Spleen (tissue), 11 donors: ENCODE measurements around the gene PPP2R2D. TPM values are rescaled to one million over a fixed set of nuclear protein-coding genes. Genes with fewer than 3 reads are reported as not detected.

ENCODE experiments used
- DNase-seq: peaks from one replicate; pipeline ENCODE4 v3.0.0-alpha.2; 2020
- H3K27ac ChIP-seq, 8 donors: fragments of 200-600 bp; sonication (generic) in 7 of 8; 1 replicate in 4 of 8; 2 replicates in 4 of 8; pipeline versions ENCODE4 v1.5.0 to v1.8.0; 2016 to 2021; ENCODE audit warnings: inconsistent platforms in 4 of 8, mild to moderate bottlenecking in 4 of 8, moderate library complexity in 1 of 8
- H3K27me3 ChIP-seq, 7 donors: fragments of 200-600 bp; sonication (generic) in 6 of 7; replicated peaks in 1 of 7; 1 replicate in 4 of 7; 2 replicates in 3 of 7; pipeline versions ENCODE4 v1.5.0 to v1.8.0; 2016 to 2021; ENCODE audit warnings: inconsistent platforms in 3 of 7, mild to moderate bottlenecking in 1 of 7
- H3K36me3 ChIP-seq, 6 donors: fragments of 200-600 bp; sonication (generic) in 5 of 6; 1 replicate in 4 of 6; 2 replicates in 2 of 6; pipeline versions ENCODE4 v1.5.0 to v1.8.0; 2016 to 2021; ENCODE audit warnings: inconsistent platforms in 2 of 6
- H3K4me1 ChIP-seq, 6 donors: fragments of 200-600 bp; sonication (generic) in 5 of 6; 1 replicate in 3 of 6; 2 replicates in 3 of 6; pipeline versions ENCODE4 v1.5.0 to v1.8.0; 2016 to 2021; ENCODE audit warnings: inconsistent platforms in 3 of 6
- H3K4me3 ChIP-seq, 8 donors: fragments of 200-600 bp; sonication (generic) in 7 of 8; 1 replicate in 4 of 8; 2 replicates in 4 of 8; pipeline versions ENCODE4 v1.5.0 to v1.8.0; 2016 to 2021; ENCODE audit warnings: inconsistent platforms in 4 of 8, mild to moderate bottlenecking in 4 of 8, moderate library complexity in 2 of 8
- H3K9me3 ChIP-seq, 8 donors: fragments of 200-600 bp; sonication (generic) in 7 of 8; 1 replicate in 4 of 8; 2 replicates in 4 of 8; pipeline versions ENCODE4 v1.5.0 to v1.8.0; 2016 to 2021; ENCODE audit warnings: inconsistent platforms in 4 of 8
- POLR2A ChIP-seq, 3 donors: fragments of 450-650 bp; IDR thresholded peaks; one replicate each; pipeline ENCODE4 v1.5.1; 2017; ENCODE audit warnings: antibody characterized with exemption in 3 of 3, mild to moderate bottlenecking in 1 of 3
- POLR2AphosphoS5 ChIP-seq, 3 donors: sonication (generic); formaldehyde crosslinking; IDR thresholded peaks; one replicate each; pipeline ENCODE4 v1.5.1; 2017; ENCODE audit warnings: antibody characterized with exemption in 3 of 3
- WGBS, 5 donors: extraction: QIAGEN DNeasy Blood & Tissue Kit in 3 of 5; methylation state at CpG; one replicate each; pipeline versions ENCODE4 v1.1.5 to v1.1.7; 2013 to 2018; 5-methylcytosine and 5-hydroxymethylcytosine counted together
- intact Hi-C: fragments of 100-400 bp; cut with DNase I; formaldehyde crosslinking; loops from one replicate; pipeline ENCODE4 v1.15.0; 2023; ENCODE audit warnings: low total_unique reads
- polyA plus RNA-seq, 3 donors: library from polyadenylated mRNA; stranded (reverse); fragments of 200-250 nt; gene quantifications; one replicate each; pipeline ENCODE4 v1.2.1, GENCODE V29; 2013
- total RNA-seq, 7 donors: library from RNA; depleted of rRNA in 3 of 7; stranded (reverse); fragments of >200 nt in 3 of 7; fragmentation: NEBNext Ultra II Directional in 4 of 7; extraction: Animal tissue kit (Norgen Biotek cat#: 25700) in 4 of 7; gene quantifications; one replicate each; pipeline versions ENCODE4 v1.1.0 to v1.2.1, GENCODE V29; 2016 to 2021
- TF ChIP-seq, protein P1 (sequence below), 11 experiments: fragments of 200-600 bp in 7 of 11; fragments of 450-650 bp in 4 of 11; sonication (generic) in 4 of 11; IDR thresholded peaks in 8 of 11; conservative IDR thresholded peaks in 3 of 11; 1 replicate in 7 of 11; 2 replicates in 4 of 11; pipeline versions ENCODE4 v1.4.0 to v1.8.0; 2016 to 2021; ENCODE audit warnings: antibody characterized with exemption in 11 of 11, inconsistent platforms in 4 of 11, mild to moderate bottlenecking in 1 of 11
- donor health status: healthy with polysubstance abuse.
- donor health status: DM: no; HTN: no; CAD: no; lungs with moderate emphysema.
- donor health status: DM: no; HTN: no; CAD: no.
- donor health status: Bipolar disorder and iron deficiency.
- donor health status: healthy.
- donor health status: DM: no; HTN: no; CAD: no.
- donor health status: DM: yes; HTN: yes; CAD: no.

Gene PPP2R2D
- total and polyA plus RNA-seq, 10 donors: 15.6 to 41.2 (median 32.0) TPM

DNA sequence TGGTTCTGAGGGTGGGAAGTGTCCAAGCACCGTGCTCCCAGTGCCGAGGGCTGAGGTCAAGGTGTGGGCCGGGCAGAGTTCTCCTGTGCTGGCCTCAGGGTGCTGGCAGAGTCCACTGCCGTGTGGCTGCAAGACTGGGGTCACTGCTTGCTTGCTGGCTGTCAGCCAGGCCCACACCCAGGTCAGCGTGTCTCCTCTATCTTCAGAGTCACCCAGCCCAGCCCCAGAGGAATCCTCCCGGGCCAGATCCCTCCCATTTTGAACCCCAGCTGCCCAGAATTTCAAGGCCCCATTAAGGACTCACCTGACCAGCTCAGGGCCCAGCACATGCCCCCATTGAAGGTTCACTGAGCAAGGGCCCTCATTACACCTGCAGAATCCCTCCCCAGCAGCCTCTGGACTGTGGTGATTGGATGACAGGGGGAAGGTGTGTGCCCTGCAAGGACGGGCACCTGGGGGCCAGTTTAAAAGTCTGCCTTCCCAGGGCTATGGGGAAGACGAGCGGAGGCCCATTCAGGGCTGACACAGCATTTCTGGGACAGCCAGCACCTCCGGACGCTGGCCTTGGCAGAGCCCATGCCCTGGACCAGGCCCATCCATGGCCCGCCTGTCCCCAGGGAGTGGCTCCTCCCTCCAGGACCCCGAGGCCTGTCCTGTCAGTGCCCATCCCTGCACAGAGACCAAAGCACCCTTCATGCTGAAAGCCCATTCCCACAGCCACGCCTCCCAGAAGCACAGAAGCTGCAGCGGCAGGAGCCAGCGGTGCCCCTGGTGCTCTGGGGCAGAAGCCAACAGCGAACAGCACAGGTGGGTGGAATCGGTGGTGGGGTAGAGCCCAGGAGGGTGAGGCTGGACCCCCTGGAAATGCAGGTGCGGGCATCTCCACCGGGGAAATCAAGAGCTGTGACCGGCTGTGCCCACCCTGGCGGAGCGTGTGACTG, 45.1 kb upstream of the PPP2R2D start:
- no peak overlapping the region for H3K27ac ChIP-seq
- no peaks in the 10 kb centered on the region for H3K4me1 ChIP-seq
- no peaks in the 10 kb centered on the region for H3K36me3 ChIP-seq
- H3K4me3 ChIP-seq: no peak overlapping the region
- intact Hi-C loops: no loop called here
- H3K27me3 ChIP-seq: peaks cover 0 to 65% (median 0%) of the 10 kb centered on the region in 7 donors
- no peaks in the 10 kb centered on the region for H3K9me3 ChIP-seq
- peak; percentile 68 for DNase-seq
- WGBS, 5 donors: 76 to 87% (median 79%) methylated on average over 15 to 23 of the region's 23 CpGs
- TF ChIP-seq POLR2A (IDR thresholded peaks at IDR 0.05): no peak
- no peak for TF ChIP-seq POLR2AphosphoS5 (IDR thresholded peaks at IDR 0.05)
- TF ChIP-seq, protein P1, sequence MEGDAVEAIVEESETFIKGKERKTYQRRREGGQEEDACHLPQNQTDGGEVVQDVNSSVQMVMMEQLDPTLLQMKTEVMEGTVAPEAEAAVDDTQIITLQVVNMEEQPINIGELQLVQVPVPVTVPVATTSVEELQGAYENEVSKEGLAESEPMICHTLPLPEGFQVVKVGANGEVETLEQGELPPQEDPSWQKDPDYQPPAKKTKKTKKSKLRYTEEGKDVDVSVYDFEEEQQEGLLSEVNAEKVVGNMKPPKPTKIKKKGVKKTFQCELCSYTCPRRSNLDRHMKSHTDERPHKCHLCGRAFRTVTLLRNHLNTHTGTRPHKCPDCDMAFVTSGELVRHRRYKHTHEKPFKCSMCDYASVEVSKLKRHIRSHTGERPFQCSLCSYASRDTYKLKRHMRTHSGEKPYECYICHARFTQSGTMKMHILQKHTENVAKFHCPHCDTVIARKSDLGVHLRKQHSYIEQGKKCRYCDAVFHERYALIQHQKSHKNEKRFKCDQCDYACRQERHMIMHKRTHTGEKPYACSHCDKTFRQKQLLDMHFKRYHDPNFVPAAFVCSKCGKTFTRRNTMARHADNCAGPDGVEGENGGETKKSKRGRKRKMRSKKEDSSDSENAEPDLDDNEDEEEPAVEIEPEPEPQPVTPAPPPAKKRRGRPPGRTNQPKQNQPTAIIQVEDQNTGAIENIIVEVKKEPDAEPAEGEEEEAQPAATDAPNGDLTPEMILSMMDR (IDR thresholded peaks at IDR 0.05 in 8 of 11, conservative IDR thresholded peaks at IDR 0.05 in 3 of 11): no peak

DNA sequence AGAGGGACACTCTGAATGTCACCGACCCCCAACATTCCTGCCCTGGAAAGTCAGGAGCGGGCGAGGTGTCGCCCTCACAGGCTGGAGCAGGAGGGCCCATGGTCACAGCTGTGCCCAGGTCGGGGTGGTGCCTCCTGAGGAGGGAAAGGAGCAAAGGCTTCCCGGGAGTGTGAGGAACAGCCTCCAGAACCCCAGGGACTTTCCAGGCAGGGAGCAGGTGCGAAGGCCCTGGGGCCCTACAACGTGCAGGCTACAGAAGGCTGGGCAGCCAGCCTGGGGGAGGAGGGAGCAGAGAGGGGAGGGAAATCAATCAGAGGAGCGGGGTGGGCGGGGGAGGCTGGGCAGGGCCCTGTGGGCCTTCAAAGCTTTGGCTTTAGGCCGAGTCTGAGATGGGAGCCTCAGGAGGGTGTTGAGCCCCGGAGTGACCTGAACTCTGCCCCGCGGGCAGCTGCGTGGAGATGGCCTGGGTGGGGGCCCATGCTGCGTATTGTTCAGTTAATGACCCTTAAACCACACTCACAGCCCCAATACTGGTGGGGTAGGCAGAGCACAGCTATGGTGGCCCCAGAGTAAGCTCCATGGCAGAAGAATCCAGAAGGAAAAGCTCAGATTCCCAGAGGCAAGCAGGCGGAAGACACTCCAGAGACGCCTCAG, 44.2 kb upstream of the PPP2R2D start:
- no peak overlapping the region for H3K27ac ChIP-seq
- H3K27me3 ChIP-seq: peaks cover 0 to 73% (median 0%) of the 10 kb centered on the region in 7 donors
- intact Hi-C loops: no loop called here
- TF ChIP-seq POLR2AphosphoS5 (IDR thresholded peaks at IDR 0.05): no peak
- TF ChIP-seq, protein P1 (IDR thresholded peaks at IDR 0.05 in 8 of 11, conservative IDR thresholded peaks at IDR 0.05 in 3 of 11): no peak
- no peak for TF ChIP-seq POLR2A (IDR thresholded peaks at IDR 0.05)
- H3K36me3 ChIP-seq: no peaks in the 10 kb centered on the region
- peak; percentile 57 for DNase-seq
- 83 to 86% (median 85%) methylated on average over 18 of the region's 18 CpGs for WGBS, 5 donors
- H3K9me3 ChIP-seq: no peaks in the 10 kb centered on the region
- H3K4me1 ChIP-seq: no peaks in the 10 kb centered on the region
- no peak overlapping the region for H3K4me3 ChIP-seq

DNA sequence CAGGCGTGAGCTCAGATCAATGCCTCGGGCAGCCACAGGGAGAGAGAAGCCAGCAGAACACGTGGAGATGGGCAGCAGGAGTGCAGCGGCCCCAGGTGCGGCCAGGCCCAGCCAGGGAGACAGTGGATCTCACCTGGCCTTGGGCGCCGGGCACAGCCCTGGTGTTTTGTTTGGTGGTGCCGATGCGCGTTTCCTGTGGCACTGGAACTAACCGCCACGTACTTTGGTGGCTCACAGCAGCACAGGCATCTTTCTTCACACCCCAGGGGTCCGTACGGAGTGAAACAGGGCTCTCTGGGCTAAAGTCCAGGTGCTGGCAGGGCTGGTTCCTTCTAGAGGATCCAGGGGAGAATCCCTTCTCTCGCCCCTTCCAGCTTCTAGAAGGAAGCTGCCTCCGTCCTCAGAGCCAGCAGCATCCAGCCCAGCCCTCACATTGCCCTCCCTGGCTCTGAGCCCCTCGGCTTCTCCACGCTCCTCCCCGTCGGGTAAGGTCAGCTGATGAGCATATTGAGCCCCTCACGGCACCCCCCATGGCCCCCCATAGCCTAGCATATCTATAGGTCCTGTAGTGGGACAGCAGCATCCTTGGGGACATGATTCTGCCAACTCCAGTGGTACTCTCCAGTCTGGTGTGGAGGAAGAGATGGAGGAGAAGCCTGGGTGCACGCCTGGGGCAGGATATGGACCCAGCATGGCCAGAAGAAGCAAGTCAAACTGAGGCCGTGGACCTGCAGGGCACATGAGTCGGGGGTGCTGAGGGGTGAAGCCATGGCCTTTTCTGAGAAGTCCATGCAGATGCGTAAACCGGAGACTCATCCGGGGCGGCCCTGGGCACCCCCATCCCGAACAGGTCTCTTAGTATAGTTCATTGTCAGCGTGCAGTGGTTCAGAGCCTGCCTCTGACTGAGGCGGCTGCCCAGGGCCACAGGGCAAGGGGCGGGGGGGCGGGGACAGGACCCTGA, 43.4 kb upstream of the PPP2R2D start:
- TF ChIP-seq, protein P1 (IDR thresholded peaks at IDR 0.05 in 8 of 11, conservative IDR thresholded peaks at IDR 0.05 in 3 of 11): no peak
- intact Hi-C loops: no loop called here
- Histone ChIP-seq H3K4me1 (no peaks in the 10 kb centered on the region), H3K36me3 (no peaks in the 10 kb centered on the region), H3K9me3 (no peaks in the 10 kb centered on the region), H3K4me3 (no peak overlapping the region), H3K27me3 (peaks cover 0 to 75% (median 0%) of the 10 kb centered on the region in 7 donors), H3K27ac (no peak overlapping the region)
- WGBS, 5 donors: 71 to 86% (median 82%) methylated on average over 21 to 33 of the region's 33 CpGs
- peak; percentile 54 for DNase-seq
